ENCODE results near the gene GNA14.
"Not testable (repeated sequence)": the region's sequence is repeated elsewhere in the genome, so short reads cannot be mapped to it uniquely, and the experiment has no call there.

GNA14 gene

GRCh38 chr9:77648234-77649108 is at the start of gene GNA14:
GNA14 (minus strand) TSS chr9:77648322; CDS start chr9:77647793, 529 bp downstream.
- no peak for DNase-seq

GRCh38 chr9:77697238-77697984 is 49.3 kb upstream of the GNA14 start:
- no peak for DNase-seq

GRCh38 chr9:77690723-77691122 is 42.6 kb upstream of the GNA14 start:
- not testable (repeated sequence) for DNase-seq

GRCh38 chr9:77690119-77690518 is 42.0 kb upstream of the GNA14 start:
- DNase-seq = not testable (repeated sequence)

GRCh38 chr9:77687737-77688136 is 39.6 kb upstream of the GNA14 start:
- not testable (repeated sequence) for DNase-seq

GRCh38 chr9:77680581-77680980 is 32.5 kb upstream of the GNA14 start:
- DNase-seq = no peak

GRCh38 chr9:77679661-77680368 is 31.7 kb upstream of the GNA14 start:
- no peak for DNase-seq

GRCh38 chr9:77679088-77679487 is 31.0 kb upstream of the GNA14 start:
- DNase-seq = no peak

- DNase-seq = no peak
These were observed 29.9 kb upstream of the GNA14 start for GRCh38 chr9:77677957-77678535.

- no peak for DNase-seq
These were observed 29.3 kb upstream of the GNA14 start for GRCh38 chr9:77677397-77677796.

- DNase-seq = no peak
These were observed 26.0 kb upstream of the GNA14 start for GRCh38 chr9:77673941-77674791.

GRCh38 chr9:77672183-77672582 is 24.1 kb upstream of the GNA14 start:
- DNase-seq = no peak

GRCh38 chr9:77667151-77667550 is 19.0 kb upstream of the GNA14 start:
- no peak for DNase-seq

- peak; percentile 40 for DNase-seq
These were observed 15.6 kb upstream of the GNA14 start for GRCh38 chr9:77663754-77664153.

GRCh38 chr9:77661566-77662085 is 13.5 kb upstream of the GNA14 start:
- no peak for DNase-seq

GRCh38 chr9:77659926-77660325 is 11.8 kb upstream of the GNA14 start:
- no peak for DNase-seq

- no peak for DNase-seq
These were observed 3.1 kb upstream of the GNA14 start for GRCh38 chr9:77651203-77651602.

- no peak for DNase-seq
These were observed 1.1 kb upstream of the GNA14 start for GRCh38 chr9:77649109-77649812.

- DNase-seq = no peak
These were observed 572 bp downstream of the GNA14 start for GRCh38 chr9:77647267-77648233.

GRCh38 chr9:77643871-77644270 is 4.3 kb downstream of the GNA14 start:
- DNase-seq = no peak
